CD4-positive, alpha-beta T cell (primary cell): Measurements from ENCODE around the gene MYORG. TPM values are rescaled to one million over a fixed set of nuclear protein-coding genes. Genes with fewer than 3 reads are reported as not detected.

Experiments used
- ATAC-seq: fragments of 200-7000 bp; cut with Tn5 transposase; one replicate; pipeline ENCODE4 v1.10.0; 2022; ENCODE audit warnings: mild to moderate bottlenecking; ENCODE audit not compliant: poor library complexity
- CTCF ChIA-PET: fragments of 350-600 bp; sonication (Branson Sonifier 250); formaldehyde crosslinking; loops from one replicate; lab custom pipeline; 2021; ENCODE audit warnings: antibody characterized with exemption, inconsistent platforms; lab: Charles Lee
- POLR2A ChIA-PET: fragments of 350-600 bp; sonication (Branson Sonifier 250); formaldehyde crosslinking; loops from one replicate; lab custom pipeline; 2021; ENCODE audit warnings: antibody characterized with exemption, inconsistent platforms; lab: Charles Lee
- DNase-seq, 14 experiments: peaks; one replicate each; pipeline ENCODE4 v3.0.0-alpha.2; 2013 to 2020; ENCODE audit warnings: mixed read lengths in 2 of 14
- H3K27ac ChIP-seq, 2 donors: one replicate each; pipeline versions ENCODE4 v1.5.1 to v1.7.0; 2013; ENCODE audit warnings: low read length in 2 of 2, low read depth in 1 of 2, mild to moderate bottlenecking in 1 of 2
- H3K27me3 ChIP-seq, 2 experiments: 1 replicate in 1 of 2; 2 replicates in 1 of 2; pipeline versions ENCODE4 v1.6.1 to v1.7.0; 2013; ENCODE audit warnings: low read length in 2 of 2, control low read depth in 1 of 2, mild to moderate bottlenecking in 1 of 2, moderate library complexity in 1 of 2; ENCODE audit not compliant: insufficient read depth in 2 of 2, control insufficient read depth in 1 of 2
- H3K36me3 ChIP-seq: one replicate; pipeline ENCODE4 v1.6.1; 2013; ENCODE audit warnings: low read length, control low read depth; ENCODE audit not compliant: insufficient read depth
- H3K4me1 ChIP-seq: one replicate; pipeline ENCODE4 v1.6.1; 2013; ENCODE audit warnings: low read length, control low read depth; ENCODE audit not compliant: insufficient read depth
- H3K4me3 ChIP-seq: one replicate; pipeline ENCODE4 v1.5.1; 2013; ENCODE audit warnings: mild to moderate bottlenecking, low read length, moderate library complexity
- H3K9me3 ChIP-seq, 2 experiments: 1 replicate in 1 of 2; 2 replicates in 1 of 2; pipeline versions ENCODE4 v1.6.1 to v1.7.0; 2013; ENCODE audit warnings: low read length in 2 of 2, mild to moderate bottlenecking in 2 of 2, control low read depth in 1 of 2, moderate library complexity in 1 of 2; ENCODE audit not compliant: control insufficient read depth in 1 of 2, insufficient read depth in 1 of 2
- H3K27ac Mint-ChIP-seq: one replicate; pipeline ENCODE4 v1.8.0; 2020; ENCODE audit warnings: mixed read lengths
- H3K27me3 Mint-ChIP-seq: one replicate; pipeline ENCODE4 v1.8.0; 2021; ENCODE audit warnings: mixed read lengths
- H3K36me3 Mint-ChIP-seq: one replicate; pipeline ENCODE4 v1.8.0; 2021; ENCODE audit warnings: low read depth, mixed read lengths
- H3K4me1 Mint-ChIP-seq: one replicate; pipeline ENCODE4 v1.8.0; 2021; ENCODE audit warnings: low read depth, mixed read lengths
- H3K4me3 Mint-ChIP-seq: one replicate; pipeline ENCODE4 v1.8.0; 2020; ENCODE audit warnings: mild to moderate bottlenecking, mixed read lengths
- H3K9me3 Mint-ChIP-seq: one replicate; pipeline ENCODE4 v1.8.0; 2020; ENCODE audit warnings: mixed read lengths
- CTCF ChIP-seq: fragments of 200-600 bp; IDR thresholded peaks from one replicate; pipeline ENCODE4 v1.8.0; 2022; ENCODE audit warnings: antibody characterized with exemption, mild to moderate bottlenecking
- intact Hi-C, 2 experiments: fragments of 100-400 bp; cut with DNase I in 1 of 2; cut with micrococcal nuclease in 1 of 2; formaldehyde crosslinking; loops; one replicate each; pipeline versions ENCODE4 v1.15.1 to v1.9.0; 2023 to 2025; cut with DNase I, micrococcal nuclease
- total RNA-seq, 174 experiments: library from RNA in 2 of 174; stranded (reverse) in 2 of 174; gene quantifications; one replicate each; pipeline ENCODE4 v1.2.3 and lab custom pipeline; 2021 to 2026

The MYORG gene
- total RNA-seq, 2 experiments from 2014 or later, result 0.42 to 0.58 TPM

DNA sequence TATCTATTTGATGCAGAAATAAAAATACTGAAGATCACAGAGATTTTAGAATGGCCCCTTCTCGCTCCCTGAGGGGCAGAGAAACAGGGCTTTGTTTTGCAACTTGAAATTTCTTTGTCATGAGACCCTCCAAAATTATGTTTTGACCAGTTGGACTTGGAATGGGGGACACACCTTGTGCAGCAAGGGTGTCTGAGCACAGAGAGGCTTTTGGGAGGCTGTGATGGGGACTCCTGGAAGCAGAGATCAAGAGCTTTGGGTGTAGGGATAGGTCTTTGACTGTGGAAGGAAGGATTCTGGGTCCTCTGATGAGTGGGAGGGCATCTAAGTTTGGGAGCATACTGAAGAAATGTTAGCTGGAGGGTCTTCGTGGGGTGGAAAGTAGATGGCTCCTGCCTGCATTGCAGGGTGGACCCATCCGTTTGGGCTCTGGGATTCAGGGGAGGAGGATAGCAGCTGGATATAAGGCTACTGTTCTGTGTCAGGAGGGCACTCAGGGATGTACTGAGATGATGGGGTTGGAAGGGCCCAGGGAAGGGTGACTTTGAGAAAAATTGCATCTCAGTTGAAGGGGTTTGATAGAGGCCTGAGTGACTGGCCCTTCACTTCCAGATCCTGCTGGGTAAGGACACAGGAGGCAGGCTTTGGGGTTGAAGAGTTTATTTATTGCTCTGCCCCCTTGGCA, 1.8 kb upstream of the MYORG start:
- DNase-seq (no peak), ATAC-seq (no peak)
- H3K4me1 Mint-ChIP-seq, result peaks cover 47% of the 10 kb centered on the region
- no peaks in the 10 kb centered on the region for H3K9me3 Mint-ChIP-seq
- Histone ChIP-seq H3K4me3 (no peak overlapping the region), H3K4me1 (peaks cover 48% of the 10 kb centered on the region), H3K27me3 (no peaks in the 10 kb centered on the region), H3K9me3 (no peaks in the 10 kb centered on the region), H3K27ac (no peak overlapping the region), H3K36me3 (no peaks in the 10 kb centered on the region)
- intact Hi-C loops, result loop anchor here (1.0 to 10.0 kb wide), 12 partner anchors 46 to 1774 kb away; partner anchors contain the start of genes DCAF12 (in 2 of the 2), UBAP1 (in 2 of the 2), B4GALT1 (in 1 of the 2) and ENHO (in 1 of the 2)
- CTCF ChIA-PET, result interaction anchor here (1.0 to 2.0 kb wide), 14 partner anchors 8 to 330 kb away, joined by 3 to 22 read pairs (median 3); partner anchors contain the start of genes GALT, NUDT2, UBAP1 and UBAP2
- H3K36me3 Mint-ChIP-seq, result no peaks in the 10 kb centered on the region
- H3K27ac Mint-ChIP-seq, result no peak overlapping the region
- no peak for TF ChIP-seq CTCF
- H3K27me3 Mint-ChIP-seq, result no peaks in the 10 kb centered on the region
- H3K4me3 Mint-ChIP-seq, result peak overlapping the region; percentile 78
- POLR2A ChIA-PET, result interaction anchor here (0.7 to 1.8 kb wide), 7 partner anchors 8 to 905 kb away, joined by 3 to 11 read pairs (median 4); partner anchors contain the start of genes ENHO, NOL6, RPP25L and SIGMAR1

DNA sequence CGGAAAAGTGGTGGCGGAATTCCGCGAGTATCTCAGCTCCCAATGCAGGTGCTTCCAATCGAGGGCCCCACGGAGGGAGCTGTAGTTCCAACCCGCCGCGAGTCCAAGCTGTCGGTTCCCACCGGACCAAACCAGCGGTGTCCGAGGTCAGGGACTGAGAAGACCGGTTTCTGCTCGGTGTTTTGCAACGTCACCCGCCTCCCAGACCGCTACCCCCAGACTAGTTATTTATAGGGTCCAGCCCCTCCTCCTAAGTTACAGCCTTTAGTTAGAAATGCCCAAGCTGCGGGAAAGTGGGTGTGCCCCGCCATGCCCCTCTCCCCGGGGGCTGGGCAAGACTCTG, 677 bp upstream of the MYORG start:
- ChIA-PET POLR2A (interaction anchor here (0.9 to 2.6 kb wide), 6 partner anchors 13 to 270 kb away, joined by 3 to 11 read pairs (median 8); partner anchors contain the start of genes DNAI1, FAM219A and SIGMAR1), CTCF (interaction anchor here (1.7 to 1.9 kb wide), 2 partner anchors 26 to 46 kb away, joined by 6 to 7 read pairs; no protein-coding TSS in a partner anchor)
- H3K9me3 Mint-ChIP-seq, result no peaks in the 10 kb centered on the region
- H3K4me1 Mint-ChIP-seq, result peaks cover 47% of the 10 kb centered on the region
- no peaks in the 10 kb centered on the region for H3K36me3 Mint-ChIP-seq
- Histone ChIP-seq H3K9me3 (peaks cover 0 to 5% of the 10 kb centered on the region in 2 experiments), H3K4me1 (peaks cover 48% of the 10 kb centered on the region), H3K4me3 (peak overlapping the region; percentile 74), H3K27ac (no peak overlapping the region), H3K36me3 (peaks cover 2% of the 10 kb centered on the region), H3K27me3 (no peaks in the 10 kb centered on the region)
- ATAC-seq (no peak), DNase-seq (peak in 2 of 14 experiments; percentile 11 to 49)
- no peaks in the 10 kb centered on the region for H3K27me3 Mint-ChIP-seq
- H3K27ac Mint-ChIP-seq, result peak overlapping the region; percentile 77
- intact Hi-C loops, result loop anchor here (1.0 to 10.0 kb wide), 11 partner anchors 45 to 1775 kb away; partner anchors contain the start of genes DNAI1 (in 2 of the 2), FAM219A (in 2 of the 2), UBAP1 (in 2 of the 2) and B4GALT1 (in 1 of the 2)
- H3K4me3 Mint-ChIP-seq, result peak overlapping the region; percentile 96
- no peak for TF ChIP-seq CTCF

DNA sequence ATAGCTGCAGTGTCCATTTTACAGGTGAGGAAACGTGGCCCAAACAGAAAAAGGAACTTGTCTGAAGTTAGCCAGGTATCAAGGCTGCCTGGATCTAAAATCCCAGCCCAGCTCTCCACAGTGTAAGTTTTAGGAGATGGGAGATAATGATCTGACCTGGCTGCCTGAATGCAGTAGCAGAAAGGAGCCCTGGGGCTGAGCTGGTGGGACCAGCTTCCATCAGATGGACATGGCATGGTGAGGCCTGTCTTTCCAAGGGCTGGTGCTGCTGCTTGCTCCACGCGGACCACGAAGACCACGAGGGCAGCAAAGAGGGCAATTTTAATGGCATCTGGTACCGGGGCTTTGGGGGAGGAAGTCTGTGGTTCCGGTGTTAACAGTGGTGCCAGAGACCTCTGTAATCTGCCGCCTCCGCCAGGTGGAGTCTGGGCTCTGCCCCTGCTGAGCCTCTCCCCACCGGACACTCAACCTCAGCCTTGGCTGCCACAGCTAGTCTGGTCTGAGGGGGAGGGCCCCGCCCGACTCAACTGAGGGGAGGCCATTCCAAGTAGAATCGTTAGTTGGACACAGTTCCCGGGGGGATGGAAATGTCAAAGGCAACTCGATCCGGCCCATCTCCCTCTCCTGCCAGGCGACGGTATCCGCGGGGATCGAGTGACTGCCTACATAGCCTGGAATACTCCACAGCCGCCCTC, 650 bp downstream of the MYORG start:
- peaks cover 42% of the 10 kb centered on the region for H3K4me1 ChIP-seq
- TF ChIP-seq CTCF, result peak; percentile 28
- H3K27ac ChIP-seq, result peak overlapping the region in 1 of 2 donors; percentile 36
- no peaks in the 10 kb centered on the region for H3K36me3 Mint-ChIP-seq
- ATAC-seq, result no peak
- peak in 13 of 14 experiments; percentile 18 to 79 (median 43) for DNase-seq
- no peaks in the 10 kb centered on the region for H3K27me3 Mint-ChIP-seq
- H3K9me3 Mint-ChIP-seq, result no peaks in the 10 kb centered on the region
- intact Hi-C loops, result loop anchor here (2.0 to 10.0 kb wide), 9 partner anchors 83 to 1776 kb away; partner anchors contain the start of genes UBAP1 (in 2 of the 2), B4GALT1 (in 1 of the 2), DCAF12 (in 1 of the 2) and DNAI1 (in 1 of the 2)
- H3K4me1 Mint-ChIP-seq, result peaks cover 41% of the 10 kb centered on the region
- peaks cover 2% of the 10 kb centered on the region for H3K36me3 ChIP-seq
- peak overlapping the region; percentile 77 for H3K27ac Mint-ChIP-seq
- no peaks in the 10 kb centered on the region for H3K27me3 ChIP-seq
- ChIA-PET CTCF (interaction anchor here (0.8 to 1.7 kb wide), 3 partner anchors 31 to 261 kb away, joined by 3 to 7 read pairs (median 3); partner anchors contain the start of gene SIGMAR1), POLR2A (interaction anchor here (0.8 to 2.6 kb wide), 6 partner anchors 12 to 239 kb away, joined by 3 to 11 read pairs (median 6); partner anchors contain the start of genes DNAI1, FAM219A and UBAP1)
- H3K4me3 Mint-ChIP-seq, result peak overlapping the region; percentile 96
- peak overlapping the region; percentile 74 for H3K4me3 ChIP-seq
- H3K9me3 ChIP-seq, result peaks cover 0 to 18% of the 10 kb centered on the region in 2 experiments
